HT-29 (cell line): Measurements from ENCODE around the gene HOXA6. TPM values are rescaled to one million over a fixed set of nuclear protein-coding genes. Genes with fewer than 3 reads are reported as not detected.

Experiments
- DNase-seq: peaks from one replicate; pipeline ENCODE4 v3.0.0-alpha.2; 2015; ENCODE audit warnings: low spot score
- total RNA-seq: library from RNA; depleted of rRNA; stranded (reverse); fragments of >200 nt; shearing (Covaris generic); gene quantifications from 2 replicates; pipeline ENCODE4 v1.2.3, GENCODE V29; 2014

The HOXA6 gene
- total RNA-seq, 1 experiment from 2014 or later: 25.5 TPM

DNA sequence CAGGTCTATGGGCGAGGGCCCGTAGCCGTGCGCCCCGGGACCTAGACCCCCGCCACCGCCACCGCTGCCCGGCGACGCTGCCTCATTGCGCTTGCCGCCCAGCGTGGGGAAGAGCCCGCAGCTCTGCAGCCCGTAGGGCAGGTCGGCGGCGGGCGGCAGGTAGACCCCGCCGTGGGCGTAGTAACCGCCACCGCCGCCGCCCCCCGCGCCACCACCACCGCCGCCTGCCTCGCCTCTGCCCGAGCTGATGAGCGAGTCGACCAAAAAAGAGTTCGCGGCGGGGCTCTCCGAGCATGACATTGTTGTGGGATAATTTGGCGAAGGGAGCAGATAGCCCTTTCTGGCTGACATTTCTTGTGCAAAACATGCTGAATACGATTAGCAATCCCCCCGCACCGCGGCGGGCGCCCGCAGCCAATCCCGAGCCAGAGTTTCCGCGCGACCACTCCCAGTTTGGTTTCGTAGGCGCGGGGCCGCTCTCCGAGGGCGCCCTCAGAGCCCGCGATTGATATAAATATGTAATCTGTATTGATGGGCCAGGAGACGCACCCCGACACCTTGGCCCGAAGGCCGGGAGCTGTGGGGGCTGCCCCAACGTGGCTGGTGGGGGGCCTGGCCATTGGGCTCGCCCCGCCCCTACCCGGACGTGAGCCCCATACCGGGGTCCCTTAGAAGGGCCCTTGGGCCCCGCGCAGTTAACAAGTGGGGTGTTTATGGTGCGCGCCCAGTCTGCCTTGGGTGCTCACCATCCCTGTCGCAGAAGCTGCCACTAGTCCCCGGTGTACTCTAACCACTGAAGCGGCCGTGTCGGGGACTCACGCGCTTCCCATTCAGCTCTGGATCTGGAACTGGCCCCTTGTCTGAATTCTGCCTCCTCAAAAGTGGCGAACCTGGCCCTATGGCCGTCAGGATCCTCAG, 26.6 kb upstream of the HOXA6 start, which contains the start of gene HOXA10:
Gene HOXA10 (minus strand): TSS at position 365 of the 918 bp plus-strand sequence. CDS start 14 bp downstream, at position 351.
- peak; percentile 90 for DNase-seq

DNA sequence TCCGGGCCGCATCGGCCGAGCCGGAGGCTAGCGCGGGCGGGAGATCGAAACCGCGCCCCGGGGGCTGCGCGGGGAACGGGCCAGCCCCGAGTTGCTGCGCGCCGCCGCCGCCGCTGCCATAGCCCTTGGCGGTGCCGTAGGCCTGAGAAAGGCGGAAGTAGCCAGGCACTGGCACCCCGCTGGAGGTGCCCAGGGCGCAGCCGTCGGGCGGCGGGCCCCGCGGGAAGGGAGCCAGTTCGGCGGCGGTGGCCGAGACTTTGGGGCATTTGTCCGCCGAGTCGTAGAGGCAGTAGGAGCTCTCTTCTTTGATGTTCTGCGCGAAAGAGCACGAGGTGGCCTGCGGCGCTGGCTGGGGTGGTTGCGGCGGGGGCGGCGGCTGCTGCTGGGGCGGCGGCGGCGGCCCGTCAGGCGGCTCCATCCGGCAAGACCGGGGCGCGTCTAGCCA, 26.0 kb upstream of the HOXA6 start:
- no peak for DNase-seq

DNA sequence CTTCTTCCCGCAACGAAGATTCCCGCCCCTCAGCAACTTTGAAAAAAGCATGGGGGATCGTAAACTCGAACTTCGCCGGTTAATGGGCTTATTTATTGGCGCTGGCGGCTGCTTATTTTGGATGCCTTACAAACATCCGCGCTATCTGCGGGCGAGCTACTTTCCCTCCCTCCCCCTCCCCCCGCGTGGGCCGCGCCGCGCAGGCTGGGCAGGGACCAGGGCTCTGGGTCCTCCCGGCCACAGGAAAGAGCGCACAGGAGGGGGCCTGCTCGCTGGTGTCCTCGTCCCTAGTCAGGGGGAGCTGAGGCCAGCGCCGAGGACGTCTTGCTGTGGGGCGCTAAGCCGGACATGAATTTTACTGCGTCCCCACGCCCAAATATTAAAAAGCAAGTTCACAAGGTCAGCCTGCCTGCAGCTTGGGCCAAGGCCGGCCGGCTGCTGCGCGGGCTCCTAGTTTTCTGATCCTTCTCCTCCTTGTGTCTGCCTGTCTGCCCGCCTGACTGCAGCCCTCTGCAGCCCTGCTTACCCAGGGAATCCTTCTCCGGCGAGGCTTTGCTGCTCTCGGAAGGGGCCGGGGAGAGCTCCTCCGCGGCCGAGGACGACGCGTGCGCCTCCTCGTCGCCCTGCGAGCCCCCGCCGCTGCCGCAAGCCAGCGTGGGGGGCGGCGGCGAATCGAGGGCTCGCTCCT, 25.4 kb upstream of the HOXA6 start:
- DNase-seq: no peak

DNA sequence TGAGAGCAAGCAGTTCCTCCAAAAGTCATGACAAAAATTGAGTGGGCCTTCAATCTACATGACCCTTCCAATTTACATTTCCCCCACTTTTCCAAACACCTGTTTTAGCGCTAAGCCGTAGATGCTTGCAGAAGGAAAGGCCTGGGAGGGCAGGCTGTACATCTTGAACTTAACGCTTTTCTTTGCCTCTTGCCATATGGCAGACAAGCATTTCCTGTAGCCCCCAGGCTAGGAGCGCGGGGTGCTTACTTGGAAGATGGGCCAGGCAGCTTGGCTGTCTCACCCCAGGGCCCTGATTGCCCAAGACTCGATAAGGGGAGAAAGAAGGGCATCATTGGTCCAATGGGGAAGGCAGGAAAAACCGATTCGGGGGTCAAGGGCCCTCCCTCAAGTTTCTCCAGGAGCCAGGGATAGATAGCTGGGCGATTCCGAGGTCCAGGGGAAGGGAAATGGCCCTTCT, 24.8 kb upstream of the HOXA6 start:
- DNase-seq: no peak

DNA sequence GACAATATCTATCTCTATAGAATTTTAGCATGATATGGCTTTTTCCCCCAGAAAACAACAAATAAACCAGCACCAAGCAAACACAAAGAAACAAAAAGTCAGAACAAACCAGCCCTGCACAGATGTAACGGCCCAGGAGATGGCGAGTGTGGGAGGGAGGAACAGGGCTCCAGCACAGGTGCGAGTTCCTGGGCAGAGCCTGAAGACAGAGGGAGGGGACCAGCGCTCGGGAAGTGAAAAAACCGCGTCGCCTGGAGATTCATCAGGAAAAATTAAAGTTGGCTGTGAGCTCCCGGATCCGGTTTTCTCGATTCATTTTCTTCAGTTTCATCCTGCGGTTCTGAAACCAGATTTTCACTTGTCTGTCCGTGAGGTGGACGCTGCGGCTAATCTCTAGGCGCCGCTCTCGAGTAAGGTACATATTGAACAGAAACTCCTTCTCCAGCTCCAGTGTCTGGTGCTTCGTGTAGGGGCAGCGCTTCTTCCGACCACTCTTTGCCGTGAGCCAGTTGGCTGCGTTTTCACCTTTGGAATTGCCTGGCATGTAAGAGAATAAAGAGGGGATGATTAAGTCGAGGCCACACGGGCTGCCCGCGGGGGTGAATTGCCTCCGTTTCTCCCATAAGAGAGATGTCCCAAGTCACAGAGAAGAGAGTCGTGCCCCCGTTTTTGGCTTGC, 24.2 kb upstream of the HOXA6 start:
- DNase-seq: no peak

DNA sequence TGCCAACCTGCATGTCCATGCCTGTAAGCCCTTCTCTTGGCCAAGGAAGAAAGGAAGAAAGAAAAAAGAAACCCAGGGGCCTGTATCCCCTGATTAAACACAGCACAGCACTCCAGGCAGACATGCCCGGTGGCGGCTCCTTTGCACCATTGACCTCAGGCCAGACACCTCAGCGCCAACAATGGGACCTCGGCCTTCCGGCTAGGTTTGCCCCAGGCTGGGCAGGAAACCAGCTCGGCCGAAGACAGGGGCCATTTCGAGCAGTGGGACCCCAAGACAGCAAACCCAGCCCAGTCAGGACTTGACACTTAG, 23.7 kb upstream of the HOXA6 start:
- no peak for DNase-seq

DNA sequence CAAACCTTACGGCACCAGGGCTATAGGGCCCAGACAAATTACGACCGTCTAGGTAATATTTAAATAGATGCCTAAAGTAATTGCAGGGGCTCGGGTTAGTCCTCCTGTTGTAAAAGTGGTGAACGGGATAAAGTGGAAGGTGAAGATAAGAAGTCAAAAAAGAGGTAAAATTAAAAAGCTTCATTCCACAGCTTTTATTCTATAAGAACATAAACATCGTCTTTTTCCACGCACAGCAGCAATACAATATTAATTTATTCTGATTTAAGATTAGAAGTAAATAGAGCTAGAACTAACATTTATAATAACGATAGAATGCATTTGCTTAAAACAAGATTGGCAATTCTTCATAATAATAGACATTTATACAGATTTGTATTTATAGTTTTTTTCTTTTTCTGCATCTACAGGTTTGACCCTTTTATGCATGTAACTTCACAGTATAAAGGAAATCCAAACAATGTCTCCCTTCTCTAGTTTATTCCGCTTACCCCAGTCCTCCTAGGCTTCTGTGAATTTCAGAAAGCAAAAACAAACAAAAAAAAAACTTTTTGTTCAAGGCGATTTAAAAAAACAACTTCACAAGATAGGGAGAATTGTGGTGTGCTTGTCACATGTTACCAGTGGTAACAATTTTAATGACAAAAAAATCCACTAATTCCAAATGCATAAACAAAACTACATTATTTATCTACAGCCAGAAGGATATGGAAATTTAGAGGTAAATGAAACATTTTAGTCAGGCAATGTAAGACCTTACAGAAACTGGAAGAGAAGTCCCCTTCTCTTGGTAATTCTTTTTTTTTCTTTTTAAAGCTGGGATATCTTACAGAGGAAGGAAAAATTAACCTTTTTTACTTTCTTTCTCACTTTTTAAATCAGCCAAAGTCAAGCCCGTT, 23.1 kb upstream of the HOXA6 start:
- peak; percentile 76 for DNase-seq

DNA sequence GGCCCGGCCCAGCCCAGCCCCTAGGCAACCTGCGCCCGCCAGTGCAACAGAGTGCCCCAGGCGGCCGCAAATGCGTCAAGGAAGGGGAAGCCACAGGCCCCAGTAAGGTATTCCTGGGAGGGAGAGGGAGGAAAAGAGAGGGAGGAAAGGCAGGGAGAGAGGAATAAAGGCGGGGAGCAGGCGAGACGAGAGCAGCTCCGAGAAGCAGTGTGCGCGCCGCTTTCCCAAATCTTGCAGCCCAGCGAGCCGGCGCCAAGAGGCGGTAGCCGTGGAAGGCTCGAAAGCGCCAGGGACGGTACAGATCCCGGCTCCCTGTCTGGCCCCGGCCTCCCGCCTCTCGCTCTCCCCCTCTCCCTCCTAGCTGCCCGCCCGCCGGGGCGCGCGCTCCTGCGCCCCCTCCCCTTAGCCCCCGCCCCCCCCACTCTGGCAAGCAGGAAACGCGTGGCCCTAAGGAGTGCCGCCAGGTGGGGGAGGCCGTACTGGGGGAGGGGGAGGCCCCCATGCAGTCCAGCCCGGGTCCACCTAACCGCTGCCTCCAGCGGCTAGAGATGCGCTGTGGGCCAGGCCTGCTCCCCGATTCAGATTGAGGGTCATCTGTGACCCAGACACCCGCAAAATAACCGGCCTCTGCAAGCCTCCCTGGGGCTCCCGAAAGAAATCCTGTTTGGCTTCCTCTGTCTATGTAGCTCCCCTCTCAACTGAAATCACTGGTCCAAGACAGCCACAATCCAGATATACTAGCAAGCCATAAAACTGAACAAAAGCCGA, 22.3 kb upstream of the HOXA6 start:
- peak; percentile 83 for DNase-seq

DNA sequence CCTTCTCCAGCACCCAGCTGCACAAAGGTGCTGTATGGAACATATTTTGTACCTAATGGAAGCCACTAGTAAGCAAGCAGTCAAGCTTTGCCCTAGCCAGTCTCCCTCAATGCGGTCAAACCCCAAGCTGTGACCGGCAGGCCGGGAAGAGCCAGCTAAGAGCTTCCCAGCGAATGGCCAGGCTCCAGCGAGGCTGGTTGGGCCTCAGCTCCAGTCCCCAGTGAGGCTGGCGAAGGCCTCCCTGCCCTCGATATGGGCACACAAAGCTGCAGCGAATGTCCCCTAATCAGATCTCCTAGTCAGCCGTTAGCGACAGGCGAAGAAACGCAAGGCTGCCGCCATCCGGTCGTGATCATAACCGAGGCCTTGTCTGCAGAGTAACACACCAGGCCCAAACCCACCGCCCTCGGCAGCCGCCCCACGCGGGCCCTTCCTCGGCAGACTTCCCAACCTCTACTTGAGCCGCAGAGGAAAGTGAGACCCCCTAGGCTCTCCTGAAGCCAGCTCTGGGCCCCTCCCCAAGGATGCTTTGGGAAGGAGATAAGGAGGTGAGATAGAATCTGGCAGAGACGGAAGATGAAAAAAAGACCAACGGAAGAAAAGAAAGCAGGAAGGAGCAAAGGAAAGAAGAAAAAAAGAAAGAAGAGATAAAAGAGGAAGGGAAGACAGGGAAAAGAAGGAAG, 20.8 kb upstream of the HOXA6 start:
- DNase-seq: peak; percentile 88

DNA sequence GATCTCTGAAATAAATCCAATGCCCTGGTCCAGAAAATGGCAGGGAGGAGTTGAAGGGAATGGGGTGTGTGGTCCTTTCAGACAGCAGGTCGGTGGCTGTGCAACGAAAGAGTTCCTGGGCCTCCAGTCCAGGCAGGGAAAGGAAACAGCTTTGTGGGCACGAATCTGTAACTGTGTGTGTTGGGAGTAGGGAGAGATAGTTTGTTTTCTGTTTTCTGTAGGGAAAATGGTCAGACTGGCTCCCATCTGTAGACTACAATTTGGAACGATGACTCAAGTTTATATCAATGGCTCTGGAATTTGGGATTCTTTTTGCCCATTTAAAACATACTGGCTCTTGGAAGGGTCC, 20.3 kb upstream of the HOXA6 start:
- DNase-seq: peak; percentile 73

DNA sequence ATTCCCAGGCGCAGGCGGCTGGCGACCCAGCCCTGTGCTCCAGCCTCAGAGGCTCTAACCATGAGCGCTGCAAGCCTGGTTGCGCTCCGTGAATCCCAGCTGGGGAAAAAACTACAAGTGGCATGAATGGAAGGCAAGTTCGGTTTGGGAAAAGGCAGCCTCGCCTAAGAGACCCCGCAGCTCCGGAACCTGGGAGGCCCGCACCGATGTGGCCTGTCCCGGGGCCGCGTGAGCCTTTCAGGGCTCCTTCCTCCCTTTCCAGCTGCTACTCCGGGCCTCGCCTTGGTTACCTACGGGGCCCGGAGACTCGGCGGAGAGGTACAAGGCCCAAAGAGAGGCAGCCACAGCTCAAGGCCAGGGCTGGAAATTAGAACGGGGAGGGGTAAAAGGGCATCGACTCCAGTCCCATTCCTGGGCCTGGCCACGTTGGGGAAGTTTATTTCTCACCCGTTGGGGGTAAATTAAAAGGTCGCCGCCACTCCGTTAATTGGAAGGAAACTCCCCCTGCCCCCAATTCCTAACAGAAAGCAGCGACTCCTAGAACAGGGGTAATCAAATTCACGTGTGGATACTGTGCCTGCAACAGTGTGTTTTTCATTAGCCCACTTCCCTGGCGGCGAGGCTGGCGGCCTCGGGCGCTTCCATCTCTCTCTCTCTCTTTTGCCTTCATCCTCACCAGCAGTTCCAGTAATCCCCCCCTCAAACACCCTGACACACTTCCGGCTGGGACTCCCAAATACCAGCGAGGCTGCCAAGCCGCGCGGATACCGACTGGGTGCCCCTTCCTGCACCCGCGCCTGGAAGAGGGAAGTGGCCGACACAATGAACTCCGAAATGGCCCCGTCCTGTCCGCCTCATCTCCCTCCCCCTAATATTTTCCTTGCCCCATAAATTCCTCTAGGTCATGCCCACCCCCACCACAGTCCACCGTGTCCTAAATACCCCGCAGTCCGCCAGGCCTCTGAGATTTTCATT, 19.2 kb upstream of the HOXA6 start:
- peak; percentile 72 for DNase-seq

DNA sequence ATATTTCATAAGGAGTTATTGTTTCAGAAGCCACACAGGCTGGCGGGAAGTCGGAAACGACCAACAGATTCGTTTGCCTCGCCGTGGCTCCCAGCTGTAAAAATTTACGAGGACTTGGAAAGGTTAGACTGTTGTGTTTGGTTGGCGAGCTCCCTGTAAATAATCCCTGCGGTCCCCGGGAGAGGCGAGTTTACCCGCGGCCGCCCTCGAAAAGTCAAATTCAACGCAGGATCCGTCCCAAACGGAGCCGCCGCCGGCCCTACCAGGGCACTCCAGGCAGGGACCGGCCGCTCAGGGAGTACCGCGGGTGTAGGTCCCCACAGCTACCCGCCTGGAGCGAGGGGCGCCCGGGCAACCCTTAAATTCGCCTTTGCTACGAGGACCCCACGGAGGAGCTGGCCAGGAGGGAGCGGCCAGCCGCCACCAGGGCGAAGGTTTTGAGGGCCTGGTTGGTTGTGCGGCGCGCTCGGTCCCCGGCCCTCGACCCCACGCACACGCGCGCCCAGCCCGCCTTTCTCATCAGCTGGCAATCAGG, 18.5 kb upstream of the HOXA6 start:
- no peak for DNase-seq

DNA sequence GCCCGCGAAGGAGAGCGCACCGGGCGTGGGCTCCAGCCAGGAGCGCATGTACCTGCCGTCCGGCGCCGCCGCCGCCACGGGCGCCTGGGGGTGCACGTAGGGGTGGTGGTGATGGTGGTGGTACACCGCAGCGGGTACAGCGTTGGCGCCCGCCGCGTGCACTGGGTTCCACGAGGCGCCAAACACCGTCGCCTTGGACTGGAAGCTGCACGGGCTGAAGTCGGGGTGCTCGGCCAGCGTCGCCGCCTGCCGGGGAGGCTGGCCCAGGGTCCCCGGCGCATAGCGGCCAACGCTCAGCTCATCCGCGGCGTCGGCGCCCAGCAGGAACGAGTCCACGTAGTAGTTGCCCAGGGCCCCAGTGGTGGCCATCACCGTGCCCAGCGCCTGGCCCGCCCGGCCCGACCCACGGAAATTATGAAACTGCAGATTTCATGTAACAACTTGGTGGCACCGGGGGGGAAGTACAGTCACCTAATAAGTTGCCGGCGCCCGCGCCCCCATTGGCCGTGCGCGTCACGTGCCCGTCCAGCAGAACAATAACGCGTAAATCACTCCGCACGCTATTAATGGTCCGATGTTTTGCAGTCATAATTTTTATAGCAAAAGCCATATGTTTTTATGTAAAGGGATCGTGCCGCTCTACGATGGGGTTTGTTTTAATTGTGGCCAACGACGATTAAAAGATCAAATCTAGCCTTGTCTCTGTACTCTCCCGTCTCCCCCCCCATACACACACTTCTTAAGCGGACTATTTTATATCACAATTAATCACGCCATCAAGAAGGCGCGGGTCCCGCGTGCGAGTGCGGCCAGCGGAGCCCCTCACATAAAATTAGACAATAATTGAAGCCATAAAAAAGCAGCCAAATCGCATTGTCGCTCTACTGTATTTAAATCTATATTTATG, 17.8 kb upstream of the HOXA6 start, which contains the start of gene HOXA9:
Gene HOXA9 (minus strand): TSS at position 449 of the 907 bp plus-strand sequence. CDS start 80 bp downstream, at position 369.
- DNase-seq: peak; percentile 97

DNA sequence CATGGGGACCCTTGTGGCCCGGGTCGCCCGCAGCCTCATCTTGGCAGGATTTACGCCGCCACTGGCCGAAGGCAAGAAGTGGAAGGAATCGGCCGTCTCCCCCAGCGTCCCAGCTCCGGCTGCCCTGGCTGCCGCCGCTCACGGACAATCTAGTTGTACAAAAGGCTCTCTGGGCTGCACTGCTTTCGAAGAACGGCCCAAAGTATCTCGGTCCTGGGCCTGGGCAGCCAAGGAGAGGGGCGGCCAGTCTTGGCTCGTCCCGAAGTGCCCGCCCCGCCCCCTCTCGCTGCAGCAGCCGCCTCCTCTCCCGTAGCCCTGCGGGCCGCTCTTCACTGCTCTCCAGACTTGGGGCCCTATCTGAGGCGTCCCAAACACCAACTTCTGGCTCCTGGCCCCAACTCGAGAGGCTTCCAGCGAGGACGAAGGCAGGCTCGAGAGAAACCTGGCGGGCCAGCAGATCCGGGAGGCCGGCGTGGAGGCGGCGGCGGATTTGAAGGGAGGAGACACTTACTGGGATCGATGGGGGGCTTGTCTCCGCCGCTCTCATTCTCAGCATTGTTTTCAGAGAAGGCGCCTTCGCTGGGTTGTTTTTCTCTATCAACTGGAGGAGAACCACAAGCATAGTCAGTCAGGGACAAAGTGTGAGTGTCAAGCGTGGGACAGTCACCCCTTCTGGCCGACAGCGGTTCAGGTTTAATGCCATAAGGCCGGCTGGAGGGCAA, 17.0 kb upstream of the HOXA6 start:
- DNase-seq: no peak

DNA sequence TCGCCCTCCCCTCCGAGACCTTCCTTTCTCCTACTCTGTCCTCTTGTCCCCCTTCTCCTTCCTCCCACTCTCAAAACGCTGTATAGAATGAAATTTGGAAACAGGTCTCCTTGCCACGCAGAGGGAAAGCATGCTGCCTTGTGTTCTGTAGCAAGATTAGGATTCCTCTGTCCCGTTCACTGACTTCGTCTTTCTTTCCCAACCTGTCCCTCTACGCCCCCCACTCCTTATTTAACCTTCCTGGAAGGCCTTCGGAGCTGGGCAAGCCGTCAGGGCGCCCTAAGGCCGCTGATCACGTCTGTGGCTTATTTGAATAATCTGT, 16.4 kb upstream of the HOXA6 start:
- no peak for DNase-seq

DNA sequence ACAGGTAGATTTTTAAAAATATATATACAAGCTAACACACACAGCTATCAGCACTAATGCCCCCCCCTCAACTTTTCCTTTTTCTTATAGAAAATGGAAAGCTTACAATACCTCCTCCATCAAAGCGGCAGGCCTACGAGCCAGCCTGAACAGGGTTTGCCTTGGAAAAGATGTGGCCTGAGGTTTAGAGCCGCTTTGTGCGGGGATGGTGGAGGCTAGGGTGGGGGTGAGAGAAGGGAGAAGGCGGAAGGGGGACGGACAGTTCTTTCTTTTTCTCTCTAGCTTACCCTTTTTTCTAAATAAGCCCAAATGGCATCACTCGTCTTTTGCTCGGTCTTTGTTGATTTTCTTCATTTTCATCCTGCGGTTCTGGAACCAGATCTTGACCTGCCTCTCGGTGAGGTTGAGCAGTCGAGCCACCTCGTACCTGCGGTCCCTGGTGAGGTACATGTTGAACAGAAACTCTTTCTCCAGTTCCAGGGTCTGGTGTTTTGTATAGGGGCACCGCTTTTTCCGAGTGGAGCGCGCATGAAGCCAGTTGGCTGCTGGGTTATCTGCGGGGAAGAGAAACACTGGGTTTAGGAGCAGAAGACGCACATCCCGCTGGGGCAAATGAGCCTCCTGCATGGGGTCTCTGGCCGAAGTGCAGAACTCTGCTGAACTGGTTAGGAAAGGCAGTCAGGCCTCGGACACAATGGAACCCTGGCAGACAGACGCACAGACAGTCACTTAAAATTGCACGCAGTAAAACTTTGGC, 15.9 kb upstream of the HOXA6 start:
- DNase-seq: no peak
